Stomach (tissue), 9 donors: ENCODE data around the gene MBIP. TPM values are rescaled to one million over a fixed set of nuclear protein-coding genes. Genes with fewer than 3 reads are reported as not detected.

Source experiments
- DNase-seq, 2 donors: peaks; one replicate each; pipeline versions ENCODE4 v3.0.0 to v3.0.0-alpha.2; 2013 to 2019
- H3K27ac ChIP-seq, 5 donors: fragments of 200-600 bp in 4 of 5; sonication (generic) in 4 of 5; one replicate each; pipeline ENCODE4 v1.5.1; 2013 to 2019; ENCODE audit warnings: mild to moderate bottlenecking in 1 of 5, moderate library complexity in 1 of 5
- H3K27me3 ChIP-seq, 3 donors: fragments of 200-600 bp; sonication (generic); one replicate each; pipeline ENCODE4 v1.5.1; 2017 to 2019; ENCODE audit warnings: mixed run types in 1 of 3
- H3K36me3 ChIP-seq, 4 donors: fragments of 200-600 bp; sonication (generic); 1 replicate in 3 of 4; 2 replicates in 1 of 4; pipeline ENCODE4 v1.5.1; 2016 to 2019
- H3K4me1 ChIP-seq, 4 donors: fragments of 200-600 bp; sonication (generic); one replicate each; pipeline ENCODE4 v1.5.1; 2016 to 2019
- H3K4me3 ChIP-seq, 4 donors: fragments of 200-600 bp; sonication (generic) in 3 of 4; one replicate each; pipeline ENCODE4 v1.5.1; 2016 to 2019; ENCODE audit warnings: mild to moderate bottlenecking in 1 of 4
- H3K9me3 ChIP-seq, 4 donors: fragments of 200-600 bp; sonication (generic); one replicate each; pipeline ENCODE4 v1.5.1; 2016 to 2019
- CTCF ChIP-seq, 7 experiments: fragments of 450-650 bp in 4 of 7; fragments of 200-600 bp in 3 of 7; sonication (generic) in 3 of 7; IDR thresholded peaks; one replicate each; pipeline ENCODE4 v1.5.1; 2016 to 2019; ENCODE audit warnings: antibody characterized with exemption in 7 of 7, control low read depth in 2 of 7, mild to moderate bottlenecking in 1 of 7
- EP300 ChIP-seq: sonication (generic); formaldehyde crosslinking; IDR thresholded peaks from one replicate; pipeline ENCODE4 v1.6.1; 2017; ENCODE audit warnings: antibody characterized with exemption
- POLR2A ChIP-seq, 4 donors: fragments of 450-650 bp; IDR thresholded peaks; one replicate each; pipeline ENCODE4 v1.6.1; 2016; ENCODE audit warnings: antibody characterized with exemption in 4 of 4, control low read depth in 2 of 4, mild to moderate bottlenecking in 1 of 4, moderate library complexity in 1 of 4
- POLR2AphosphoS5 ChIP-seq, 3 donors: sonication (generic); formaldehyde crosslinking; IDR thresholded peaks; one replicate each; pipeline ENCODE4 v1.6.1; 2016; ENCODE audit warnings: antibody characterized with exemption in 3 of 3
- WGBS, 5 donors: extraction: QIAGEN DNeasy Blood & Tissue Kit in 3 of 5; methylation state at CpG; one replicate each; pipeline versions ENCODE4 v1.1.5 to v1.1.7; 2013 to 2018; 5-methylcytosine and 5-hydroxymethylcytosine counted together
- intact Hi-C: fragments of 100-400 bp; cut with DNase I; formaldehyde crosslinking; loops from one replicate; pipeline ENCODE4 v1.15.1; 2023; ENCODE audit warnings: low total_unique reads
- polyA plus RNA-seq, 3 donors: library from polyadenylated mRNA; stranded (reverse); fragments of 200-250 nt; gene quantifications; one replicate each; pipeline ENCODE4 v1.2.3, GENCODE V29; 2013
- total RNA-seq, 5 donors: library from RNA; depleted of rRNA; stranded (reverse); fragments of >200 nt; gene quantifications; one replicate each; pipeline versions ENCODE4 v1.1.0 to v1.2.3, GENCODE V29; 2014 to 2016
- donor health status: healthy with polysubstance abuse.
- donor health status: Bipolar disorder and iron deficiency.
- donor health status: healthy.

The MBIP gene
- total and polyA plus RNA-seq, 8 donors: 13.0 to 57.4 (median 38.5) TPM

- intact Hi-C loops: no loop called here
- Histone ChIP-seq H3K9me3 (no peaks in the 10 kb centered on the region), H3K27me3 (no peaks in the 10 kb centered on the region), H3K4me1 (no peaks in the 10 kb centered on the region), H3K36me3 (no peaks in the 10 kb centered on the region), H3K4me3 (no peak overlapping the region), H3K27ac (no peak overlapping the region)
- 85 to 100% (median 99%) methylated on average over 2 of the region's 2 CpGs for WGBS, 5 donors
- no peak for TF ChIP-seq POLR2A (IDR thresholded peaks at IDR 0.05)
- TF ChIP-seq CTCF (IDR thresholded peaks at IDR 0.05): no peak
- TF ChIP-seq EP300: no peak
- TF ChIP-seq POLR2AphosphoS5 (IDR thresholded peaks at IDR 0.05): no peak
- no peak for DNase-seq
Observed at GRCh38 chr14:36363704-36364103, 43.3 kb upstream of the MBIP start.

- Histone ChIP-seq H3K36me3 (no peaks in the 10 kb centered on the region), H3K27me3 (no peaks in the 10 kb centered on the region), H3K9me3 (no peaks in the 10 kb centered on the region), H3K4me1 (no peaks in the 10 kb centered on the region), H3K27ac (no peak overlapping the region), H3K4me3 (no peak overlapping the region)
- intact Hi-C loops: no loop called here
- no peak for DNase-seq
- WGBS, 5 donors: 26 to 62% (median 48%) methylated on average over 3 of the region's 3 CpGs
- TF ChIP-seq CTCF (IDR thresholded peaks at IDR 0.05) (no peak), EP300 (no peak), POLR2A (IDR thresholded peaks at IDR 0.05) (no peak)
Observed at GRCh38 chr14:36362648-36363047, 42.2 kb upstream of the MBIP start.

GRCh38 chr14:36361210-36361853, 40.9 kb upstream of the MBIP start:
- DNase-seq: no peak
- Histone ChIP-seq H3K27ac (no peak overlapping the region), H3K9me3 (peaks cover 0 to 10% (median 9%) of the 10 kb centered on the region in 4 donors), H3K27me3 (no peaks in the 10 kb centered on the region), H3K4me3 (no peak overlapping the region), H3K36me3 (no peaks in the 10 kb centered on the region), H3K4me1 (no peaks in the 10 kb centered on the region)
- intact Hi-C loops: no loop called here
- TF ChIP-seq EP300 (no peak), POLR2AphosphoS5 (IDR thresholded peaks at IDR 0.05) (no peak), CTCF (IDR thresholded peaks at IDR 0.05) (no peak), POLR2A (IDR thresholded peaks at IDR 0.05) (no peak)
- WGBS, 5 donors: 56 to 75% (median 72%) methylated on average over 2 of the region's 2 CpGs

- intact Hi-C loops: no loop called here
- WGBS, 5 donors: 39 to 63% (median 50%) methylated on average over 1 of the region's 1 CpG
- no peaks in the 10 kb centered on the region for H3K4me1 ChIP-seq
- H3K36me3 ChIP-seq: no peaks in the 10 kb centered on the region
- H3K27ac ChIP-seq: no peak overlapping the region
- H3K27me3 ChIP-seq: no peaks in the 10 kb centered on the region
- H3K4me3 ChIP-seq: no peak overlapping the region
- peaks cover 0 to 25% (median 20%) of the 10 kb centered on the region in 4 donors for H3K9me3 ChIP-seq
- DNase-seq: no peak
- no peak for TF ChIP-seq POLR2A (IDR thresholded peaks at IDR 0.05)
- no peak for TF ChIP-seq POLR2AphosphoS5 (IDR thresholded peaks at IDR 0.05)
- no peak for TF ChIP-seq CTCF (IDR thresholded peaks at IDR 0.05)
Observed at GRCh38 chr14:36356862-36357261, 36.4 kb upstream of the MBIP start.
